Measurements from ENCODE around the gene S100A1.

DNA sequence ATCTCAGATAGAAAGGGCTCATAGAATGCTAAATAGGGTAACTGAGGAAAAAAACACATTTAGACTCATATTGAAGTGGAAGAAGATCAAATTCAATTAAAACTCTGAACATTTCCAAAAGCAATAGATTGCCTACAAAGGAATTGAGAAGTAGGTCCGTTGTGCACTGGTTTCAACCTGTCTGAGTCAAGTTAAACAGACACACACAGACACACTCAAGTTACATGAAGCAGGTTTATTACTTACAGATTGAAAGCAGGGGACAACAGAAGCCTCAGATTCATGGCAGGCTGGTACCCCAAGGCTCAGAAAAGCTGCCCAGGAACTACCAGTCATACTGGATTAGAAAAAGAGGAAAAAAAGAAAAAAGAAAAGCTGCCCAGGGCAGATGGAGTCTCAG lies 41.9 kb upstream of the S100A1 start:
- TF ChIP-seq POLR2A (IDR thresholded peaks at IDR 0.05) (no peak), CTCF (IDR thresholded peaks at IDR 0.05) (no peak)

Measured in thyroid gland (tissue), 4 donors.